ENCODE measurements around the gene CEP85L.

CEP85L gene

GRCh38 chr6:118630067-118630466 is 21.3 kb downstream of the CEP85L start:
- no peak for TF ChIP-seq CTCF (IDR thresholded peaks at IDR 0.05)
- H3K9me3 ChIP-seq = no peaks in the 10 kb centered on the region
- intact Hi-C loops (cut with DNase I; ENCODE audit: low total_unique reads) = no loop called here
- H3K36me3 ChIP-seq = peaks cover 0 to 9% (median 7%) of the 10 kb centered on the region in 3 donors
- no peak for DNase-seq
- H3K4me3 ChIP-seq = no peak overlapping the region
- no peaks in the 10 kb centered on the region for H3K27me3 ChIP-seq
- no peak overlapping the region for H3K27ac ChIP-seq
- H3K4me1 ChIP-seq = no peaks in the 10 kb centered on the region

- Histone ChIP-seq H3K27me3 (no peaks in the 10 kb centered on the region), H3K9me3 (no peaks in the 10 kb centered on the region), H3K4me1 (no peaks in the 10 kb centered on the region), H3K27ac (no peak overlapping the region), H3K36me3 (peaks cover 0 to 9% (median 7%) of the 10 kb centered on the region in 3 donors), H3K4me3 (no peak overlapping the region)
- no peak for TF ChIP-seq CTCF (IDR thresholded peaks at IDR 0.05)
- intact Hi-C loops (cut with DNase I; ENCODE audit: low total_unique reads) = loop anchor here (10.0 kb wide), 1 partner anchor 353 kb away; no protein-coding TSS in a partner anchor
- no peak for DNase-seq
These were observed 23.7 kb downstream of the CEP85L start for GRCh38 chr6:118627724-118628123.

- no peaks in the 10 kb centered on the region for H3K27me3 ChIP-seq
These were observed 25.6 kb downstream of the CEP85L start for GRCh38 chr6:118625833-118626232.

GRCh38 chr6:118621799-118622470 is 29.5 kb downstream of the CEP85L start:
- H3K27me3 ChIP-seq = no peaks in the 10 kb centered on the region
- no peaks in the 10 kb centered on the region for H3K9me3 ChIP-seq
- intact Hi-C loops (cut with DNase I; ENCODE audit: low total_unique reads) = loop anchor here (10.0 kb wide), 1 partner anchor 347 kb away; no protein-coding TSS in a partner anchor
- H3K4me3 ChIP-seq = no peak overlapping the region
- H3K36me3 ChIP-seq = no peaks in the 10 kb centered on the region
- TF ChIP-seq CTCF (IDR thresholded peaks at IDR 0.05) = no peak
- DNase-seq = no peak
- H3K27ac ChIP-seq = no peak overlapping the region
- H3K4me1 ChIP-seq = peaks cover 0 to 7% (median 2%) of the 10 kb centered on the region in 4 donors

More at GRCh38 chr6:118625833-118626232, 25.6 kb downstream of the CEP85L start:
- Histone ChIP-seq H3K4me3 (no peak overlapping the region), H3K27ac (no peak overlapping the region), H3K9me3 (no peaks in the 10 kb centered on the region), H3K36me3 (peaks cover 0 to 8% (median 5%) of the 10 kb centered on the region in 3 donors), H3K4me1 (no peaks in the 10 kb centered on the region)
- no peak for TF ChIP-seq CTCF (IDR thresholded peaks at IDR 0.05)
- intact Hi-C loops (cut with DNase I; ENCODE audit: low total_unique reads) = loop anchor here (10.0 kb wide), 1 partner anchor 351 kb away; no protein-coding TSS in a partner anchor
- DNase-seq = no peak

- DNase-seq = no peak
- no peaks in the 10 kb centered on the region for H3K36me3 ChIP-seq
- no peaks in the 10 kb centered on the region for H3K27me3 ChIP-seq
- H3K4me1 ChIP-seq = peaks cover 0 to 7% (median 2%) of the 10 kb centered on the region in 4 donors
- no peak overlapping the region for H3K4me3 ChIP-seq
- no peak for TF ChIP-seq CTCF (IDR thresholded peaks at IDR 0.05)
- no peak overlapping the region for H3K27ac ChIP-seq
- intact Hi-C loops (cut with DNase I; ENCODE audit: low total_unique reads) = loop anchor here (10.0 kb wide), 1 partner anchor 345 kb away; no protein-coding TSS in a partner anchor
- no peaks in the 10 kb centered on the region for H3K9me3 ChIP-seq
These were observed 31.2 kb downstream of the CEP85L start for GRCh38 chr6:118620202-118620601.
